Measurements from ENCODE around the gene TPK1.

TPK1 gene

GRCh38 chr7:144416341-144416740, 419.5 kb downstream of the TPK1 start:
- TF ChIP-seq CTCF (IDR thresholded peaks at IDR 0.05; ENCODE audit: low read length, missing control alignments), result no peak
- no peak overlapping the region for H3K4me3 ChIP-seq (replicated peaks; ENCODE audit: low read depth, low read length)
- DNase-seq (ENCODE audit: low read depth), result no peak

GRCh38 chr7:144415858-144416257, 420.0 kb downstream of the TPK1 start:
- no peak overlapping the region for H3K4me3 ChIP-seq (replicated peaks; ENCODE audit: low read depth, low read length)
- no peak for TF ChIP-seq CTCF (IDR thresholded peaks at IDR 0.05; ENCODE audit: low read length, missing control alignments)
- DNase-seq (ENCODE audit: low read depth), result no peak

GRCh38 chr7:144414815-144415214, 421.0 kb downstream of the TPK1 start:
- no peak for TF ChIP-seq CTCF (IDR thresholded peaks at IDR 0.05; ENCODE audit: low read length, missing control alignments)
- DNase-seq (ENCODE audit: low read depth), result peak; percentile 25

GRCh38 chr7:144410441-144410840, 425.4 kb downstream of the TPK1 start:
- DNase-seq (ENCODE audit: low read depth), result no peak
- H3K4me3 ChIP-seq (replicated peaks; ENCODE audit: low read depth, low read length), result no peak overlapping the region
- no peak for TF ChIP-seq CTCF (IDR thresholded peaks at IDR 0.05; ENCODE audit: low read length, missing control alignments)

More at GRCh38 chr7:144414815-144415214, 421.0 kb downstream of the TPK1 start:
- H3K4me3 ChIP-seq (replicated peaks; ENCODE audit: low read depth, low read length), result no peak overlapping the region

- no peak for DNase-seq (ENCODE audit: low read depth)
- TF ChIP-seq CTCF (IDR thresholded peaks at IDR 0.05; ENCODE audit: low read length, missing control alignments), result no peak
- H3K4me3 ChIP-seq (replicated peaks; ENCODE audit: low read depth, low read length), result no peak overlapping the region
Observed at GRCh38 chr7:144408121-144408520, 427.7 kb downstream of the TPK1 start.

GRCh38 chr7:144407266-144407931, 428.5 kb downstream of the TPK1 start:
- DNase-seq (ENCODE audit: low read depth), result no peak
- no peak overlapping the region for H3K4me3 ChIP-seq (replicated peaks; ENCODE audit: low read depth, low read length)
- TF ChIP-seq CTCF (IDR thresholded peaks at IDR 0.05; ENCODE audit: low read length, missing control alignments), result no peak

- no peak for DNase-seq (ENCODE audit: low read depth)
- H3K4me3 ChIP-seq (replicated peaks; ENCODE audit: low read depth, low read length), result no peak overlapping the region
- no peak for TF ChIP-seq CTCF (IDR thresholded peaks at IDR 0.05; ENCODE audit: low read length, missing control alignments)
Observed at GRCh38 chr7:144404946-144405345, 430.9 kb downstream of the TPK1 start.
